Uterus (tissue), 2 donors: ENCODE measurements around the gene VIL1.

Experiments
- POLR2A ChIP-seq, 2 donors: fragments of 450-650 bp; IDR thresholded peaks; one replicate each; pipeline ENCODE4 v1.6.1; 2016; ENCODE audit warnings: antibody characterized with exemption in 2 of 2, mild to moderate bottlenecking in 1 of 2, moderate library complexity in 1 of 2
- TF ChIP-seq, protein P1 (sequence below), 4 experiments: fragments of 200-600 bp in 2 of 4; fragments of 450-650 bp in 2 of 4; sonication (generic) in 2 of 4; IDR thresholded peaks; one replicate each; pipeline ENCODE4 v1.5.1; 2016 to 2019; ENCODE audit warnings: antibody characterized with exemption in 4 of 4, mild to moderate bottlenecking in 2 of 4, moderate library complexity in 1 of 4

DNA sequence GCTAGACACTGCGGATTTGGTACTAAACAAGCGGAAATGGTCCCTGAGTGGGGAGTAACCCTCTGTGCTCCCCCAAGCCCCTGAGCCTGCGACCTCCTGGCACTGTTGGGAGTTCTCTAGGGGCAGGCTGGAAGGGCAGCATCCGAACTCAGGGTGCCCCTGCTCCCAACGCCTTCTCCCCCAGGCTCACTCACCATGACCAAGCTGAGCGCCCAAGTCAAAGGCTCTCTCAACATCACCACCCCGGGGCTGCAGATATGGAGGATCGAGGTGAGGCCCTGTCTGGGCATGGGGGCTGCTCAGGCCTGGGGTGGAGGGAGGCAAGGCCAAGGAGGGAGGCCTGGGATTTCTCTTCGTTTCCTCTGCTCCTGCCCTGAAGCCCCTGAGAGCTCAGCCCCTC is 4.7 kb downstream of the VIL1 start:
- TF ChIP-seq, protein P1, sequence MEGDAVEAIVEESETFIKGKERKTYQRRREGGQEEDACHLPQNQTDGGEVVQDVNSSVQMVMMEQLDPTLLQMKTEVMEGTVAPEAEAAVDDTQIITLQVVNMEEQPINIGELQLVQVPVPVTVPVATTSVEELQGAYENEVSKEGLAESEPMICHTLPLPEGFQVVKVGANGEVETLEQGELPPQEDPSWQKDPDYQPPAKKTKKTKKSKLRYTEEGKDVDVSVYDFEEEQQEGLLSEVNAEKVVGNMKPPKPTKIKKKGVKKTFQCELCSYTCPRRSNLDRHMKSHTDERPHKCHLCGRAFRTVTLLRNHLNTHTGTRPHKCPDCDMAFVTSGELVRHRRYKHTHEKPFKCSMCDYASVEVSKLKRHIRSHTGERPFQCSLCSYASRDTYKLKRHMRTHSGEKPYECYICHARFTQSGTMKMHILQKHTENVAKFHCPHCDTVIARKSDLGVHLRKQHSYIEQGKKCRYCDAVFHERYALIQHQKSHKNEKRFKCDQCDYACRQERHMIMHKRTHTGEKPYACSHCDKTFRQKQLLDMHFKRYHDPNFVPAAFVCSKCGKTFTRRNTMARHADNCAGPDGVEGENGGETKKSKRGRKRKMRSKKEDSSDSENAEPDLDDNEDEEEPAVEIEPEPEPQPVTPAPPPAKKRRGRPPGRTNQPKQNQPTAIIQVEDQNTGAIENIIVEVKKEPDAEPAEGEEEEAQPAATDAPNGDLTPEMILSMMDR (IDR thresholded peaks at IDR 0.05), result no peak
- TF ChIP-seq POLR2A (IDR thresholded peaks at IDR 0.05), result no peak
